ENCODE results near the gene BCL2L1.
"Not testable (repeated sequence)": the region's sequence is repeated elsewhere in the genome, so short reads cannot be mapped to it uniquely, and the experiment has no call there.

The BCL2L1 gene

GRCh38 chr20:31642837-31643236, 79.8 kb downstream of the BCL2L1 start:
- no peak for DNase-seq

- no peak for DNase-seq
Measured at GRCh38 chr20:31641391-31641790, 81.3 kb downstream of the BCL2L1 start.

GRCh38 chr20:31640259-31640658, 82.4 kb downstream of the BCL2L1 start:
- no peak for DNase-seq

- DNase-seq = no peak
Measured at GRCh38 chr20:31638816-31639215, 83.9 kb downstream of the BCL2L1 start.

- no peak for DNase-seq
Measured at GRCh38 chr20:31638317-31638716, 84.4 kb downstream of the BCL2L1 start.

- DNase-seq = no peak
Measured at GRCh38 chr20:31637660-31638059, 85.0 kb downstream of the BCL2L1 start, which contains the start of gene COX4I2. COX4I2 (plus strand) TSS chr20:31637912; CDS start chr20:31639018, 1,106 bp downstream.

- DNase-seq = no peak
Measured at GRCh38 chr20:31633339-31633914, 89.2 kb downstream of the BCL2L1 start.

- no peak for DNase-seq
Measured at GRCh38 chr20:31632548-31633338, 89.9 kb downstream of the BCL2L1 start.

GRCh38 chr20:31630187-31630790, 92.4 kb downstream of the BCL2L1 start:
- peak; percentile 54 for DNase-seq

- DNase-seq = not testable (repeated sequence)
Measured at GRCh38 chr20:31628057-31628456, 94.6 kb downstream of the BCL2L1 start.

GRCh38 chr20:31626534-31626933, 96.1 kb downstream of the BCL2L1 start:
- not testable (repeated sequence) for DNase-seq

GRCh38 chr20:31623123-31623505, 99.6 kb downstream of the BCL2L1 start:
- DNase-seq = not testable (repeated sequence)

- DNase-seq = no peak
Measured at GRCh38 chr20:31620246-31620645, 102.4 kb downstream of the BCL2L1 start.

- no peak for DNase-seq
Measured at GRCh38 chr20:31617432-31618104, 105.1 kb downstream of the BCL2L1 start.

GRCh38 chr20:31615416-31615815, 107.3 kb downstream of the BCL2L1 start:
- DNase-seq = no peak

All from NCI-H2029 treated with DMSO at 0.1 percent for 48 hours (cell line).